Kidney capillary endothelial cell (primary cell): ENCODE measurements around the gene SLC22A8.
"Not testable (repeated sequence)": the region's sequence is repeated elsewhere in the genome, so short reads cannot be mapped to it uniquely, and the experiment has no call there.

Experiments
- DNase-seq: peaks from one replicate; pipeline ENCODE4 v3.0.0-alpha.2; 2018; ENCODE audit warnings: low spot score

The SLC22A8 gene

GRCh38 chr11:63015521-63016215, at the start of gene SLC22A8:
Gene SLC22A8 (minus strand): TSS chr11:63015841. CDS start chr11:63014958, 883 bp downstream.
- no peak for DNase-seq

DNA sequence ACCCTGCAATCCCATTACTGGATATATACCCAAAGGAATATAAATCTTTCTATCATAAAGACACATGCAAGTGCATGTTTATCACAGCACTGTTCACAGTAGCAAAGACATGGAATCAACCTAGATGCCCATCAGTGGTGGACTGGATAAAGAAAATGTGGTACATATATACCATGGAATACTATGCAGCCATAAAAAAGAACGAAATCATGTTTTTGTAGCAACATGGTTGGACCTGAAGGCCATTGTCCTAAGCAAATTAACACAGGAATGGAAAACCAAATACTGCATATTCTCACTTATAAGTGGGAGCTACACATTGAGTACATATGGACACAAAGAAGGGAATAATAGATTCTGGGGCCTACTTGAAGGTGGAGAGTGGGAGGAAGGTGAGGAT, 30.6 kb upstream of the SLC22A8 start:
- DNase-seq: not testable (repeated sequence)

DNA sequence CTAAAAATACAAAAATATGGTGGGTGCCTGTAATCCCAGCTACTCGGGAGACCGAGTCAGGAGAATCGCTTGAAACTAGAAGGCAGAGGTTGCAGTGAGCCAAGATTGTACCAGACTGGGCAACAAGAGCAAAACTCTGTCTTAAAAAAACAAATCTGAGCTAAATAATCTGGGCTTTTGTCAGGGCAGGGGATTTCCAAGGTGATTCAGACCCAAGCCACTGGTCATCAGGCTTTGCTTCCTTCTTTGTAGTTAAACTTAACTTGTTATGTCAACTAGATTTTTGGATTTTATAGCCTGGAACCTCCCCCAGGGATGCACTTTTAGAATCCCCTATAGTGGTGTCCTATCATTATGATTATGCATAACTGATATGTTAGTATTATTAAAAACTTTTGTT, 27.0 kb upstream of the SLC22A8 start:
- no peak for DNase-seq

DNA sequence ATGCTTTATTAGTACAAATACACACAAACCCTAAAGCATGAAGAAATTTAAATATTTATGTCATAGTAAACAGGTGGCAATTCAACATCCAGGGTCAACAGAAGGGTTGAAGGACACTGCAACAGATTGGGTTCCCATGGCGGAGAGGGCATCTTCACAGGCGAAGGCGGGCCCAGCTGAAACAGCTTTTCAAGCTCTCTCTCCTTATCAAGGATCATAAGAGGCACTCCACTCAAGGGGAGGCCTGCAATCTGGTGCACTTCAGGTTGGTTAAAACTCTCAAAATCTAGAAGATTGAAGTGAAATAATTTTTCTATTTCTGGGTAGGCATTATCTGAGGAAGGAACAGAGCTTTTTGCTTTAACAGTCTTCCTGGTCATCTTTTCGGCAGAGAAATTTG, 16.8 kb upstream of the SLC22A8 start:
- no peak for DNase-seq

DNA sequence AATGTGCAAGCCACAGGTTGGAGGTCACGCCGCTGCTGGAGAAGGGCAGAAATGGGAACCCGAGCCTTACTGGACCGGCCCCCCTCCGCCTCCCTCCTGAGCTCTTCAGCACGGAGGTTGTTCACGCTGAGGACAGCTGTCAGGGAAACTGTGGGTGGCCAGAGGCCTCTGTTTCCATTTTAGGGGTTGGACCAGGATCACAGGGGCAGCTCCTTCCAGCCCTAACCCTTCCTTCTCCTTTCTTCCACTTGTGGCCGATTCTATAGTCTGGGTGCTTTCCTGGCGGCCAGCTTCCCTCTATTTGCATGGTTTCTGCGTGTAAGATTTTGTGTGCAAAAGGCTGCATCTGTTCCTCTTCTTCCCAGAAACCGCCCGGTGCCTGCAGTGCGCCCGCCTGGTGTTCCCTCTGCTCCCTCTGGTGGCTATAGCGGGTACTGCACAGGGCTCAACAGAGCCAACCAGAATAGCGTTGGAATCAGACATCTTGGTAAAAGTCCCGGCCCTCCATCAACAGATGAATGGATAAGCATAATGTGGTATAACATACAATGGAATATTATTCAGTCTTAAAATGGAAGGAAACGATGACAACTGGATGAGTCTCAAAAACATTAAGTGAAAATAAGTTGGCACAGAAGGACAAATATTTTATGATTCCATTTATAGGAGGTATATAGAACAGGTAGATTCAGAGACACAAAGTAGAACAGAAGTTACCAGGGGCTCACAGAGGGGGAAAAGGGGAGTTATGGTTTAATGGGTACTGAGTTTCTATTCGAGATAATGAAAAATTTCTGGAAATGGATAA, 8.4 kb upstream of the SLC22A8 start:
- peak; percentile 80 for DNase-seq

GRCh38 chr11:63023222-63023814, 7.7 kb upstream of the SLC22A8 start:
- DNase-seq: no peak

- no peak for DNase-seq
Observed at GRCh38 chr11:63022441-63022840, 6.8 kb upstream of the SLC22A8 start.

DNA sequence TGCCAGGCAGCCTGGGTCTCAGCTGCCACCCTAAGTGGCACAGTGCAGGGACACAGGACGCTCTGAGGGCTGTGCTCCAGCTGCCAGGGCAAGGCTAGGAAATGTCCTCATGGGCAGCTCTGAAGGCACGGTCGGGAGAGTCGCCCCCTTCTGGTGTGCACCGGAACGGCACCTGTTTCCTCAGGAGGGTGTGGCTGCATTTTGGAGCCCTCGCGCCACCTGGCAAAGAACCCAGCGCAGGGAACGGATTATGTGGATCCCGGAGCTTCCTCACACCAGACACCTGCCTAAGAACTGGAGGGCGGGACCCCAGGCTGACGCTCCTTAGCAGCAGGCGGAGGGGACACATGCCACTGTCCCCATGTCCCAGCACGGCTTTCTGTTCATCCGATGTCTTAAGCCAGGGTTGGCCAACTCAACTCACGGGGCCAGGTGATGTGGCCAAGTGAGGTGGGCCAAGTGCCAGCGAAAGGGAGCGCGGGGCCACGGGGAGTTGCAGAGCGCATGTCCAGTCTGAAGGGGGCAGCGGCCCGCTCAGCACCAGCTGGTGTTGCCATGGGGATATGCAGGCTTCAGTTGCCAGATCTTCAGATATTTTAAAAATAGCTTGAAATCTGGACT, 5.1 kb upstream of the SLC22A8 start:
- DNase-seq: no peak

DNA sequence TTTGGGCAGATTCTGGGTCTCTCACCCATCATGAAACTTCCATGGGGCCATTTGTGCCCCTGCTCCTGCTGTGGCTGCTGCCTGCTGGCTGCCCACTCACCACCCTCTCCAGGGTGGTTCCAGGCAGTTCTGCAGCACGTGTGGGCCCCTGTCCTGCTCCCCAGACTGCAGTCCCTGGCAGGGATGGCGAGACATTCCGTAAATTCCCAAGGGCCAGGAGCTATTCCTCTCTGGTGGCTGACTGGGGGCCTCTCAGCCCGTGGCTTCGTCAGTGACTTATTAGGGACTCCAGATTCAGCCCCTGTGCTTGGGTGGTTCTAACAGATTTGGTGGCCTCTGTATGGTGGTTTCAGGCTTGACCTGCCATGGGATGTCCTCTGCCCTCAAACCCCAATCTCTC, 3.9 kb upstream of the SLC22A8 start:
- no peak for DNase-seq

DNA sequence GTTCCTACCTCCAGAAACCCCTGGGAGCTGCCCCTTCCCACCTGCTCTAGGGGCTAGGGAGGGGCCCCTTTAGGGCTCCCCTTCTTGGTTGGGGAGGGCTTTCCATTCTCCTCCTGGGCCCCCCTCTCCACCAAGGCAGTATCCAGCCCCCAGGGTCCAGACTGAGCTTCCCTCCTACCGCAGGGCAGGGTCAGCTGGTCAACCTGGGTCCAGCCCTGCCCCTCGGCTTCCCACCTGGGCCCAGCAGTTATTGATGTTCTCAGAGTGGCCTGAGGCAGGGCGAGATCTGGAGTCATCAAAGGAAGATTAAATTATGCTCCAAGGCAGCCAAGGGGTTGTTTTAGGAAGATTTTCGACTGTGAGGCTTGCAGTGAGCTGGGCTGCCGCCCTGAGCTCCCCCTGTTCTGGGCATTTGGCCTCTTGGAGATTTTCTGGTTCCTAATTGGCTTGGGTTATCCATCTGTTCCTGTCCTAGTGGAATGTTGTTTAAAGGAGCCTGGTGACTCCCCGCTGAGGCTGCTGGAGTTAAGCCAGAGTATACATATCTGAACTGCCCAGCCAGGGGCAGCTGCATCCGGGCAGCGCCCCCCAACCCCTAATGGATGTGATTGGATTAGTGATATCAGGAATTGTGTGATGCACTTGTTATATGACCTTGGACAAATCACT, 1.8 kb upstream of the SLC22A8 start:
- no peak for DNase-seq

DNA sequence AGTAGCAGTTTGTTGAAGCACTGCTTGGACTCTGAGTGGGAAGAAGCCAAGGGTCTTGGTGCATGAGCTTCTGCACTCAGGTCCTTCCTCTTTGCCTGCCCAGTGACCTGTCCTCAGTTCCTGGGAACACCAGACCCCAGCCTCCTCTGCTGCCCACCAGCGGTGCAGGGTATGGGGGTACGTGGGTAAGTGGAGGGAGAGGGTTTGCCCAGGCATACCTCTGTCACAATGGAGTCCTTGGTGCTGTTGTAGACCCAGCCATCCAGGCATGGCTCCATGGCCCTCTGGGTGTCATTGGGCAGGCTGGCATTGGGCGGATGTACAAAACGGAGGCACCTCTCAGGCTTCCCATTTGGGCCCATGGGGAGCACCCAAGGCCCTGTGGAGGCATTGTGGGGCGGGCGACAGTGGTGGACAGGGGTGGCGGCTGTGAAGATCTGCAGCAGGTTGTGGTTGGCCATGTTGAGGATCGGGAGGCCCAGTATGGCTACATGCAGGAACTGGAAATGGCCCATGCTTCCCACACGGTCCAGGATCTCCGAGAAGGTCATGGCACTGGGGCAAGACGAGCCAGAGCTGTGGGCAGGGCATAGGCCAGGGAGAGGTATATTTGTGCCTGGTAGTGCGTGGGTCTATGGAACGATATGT, 1.1 kb downstream of the SLC22A8 start:
- no peak for DNase-seq

DNA sequence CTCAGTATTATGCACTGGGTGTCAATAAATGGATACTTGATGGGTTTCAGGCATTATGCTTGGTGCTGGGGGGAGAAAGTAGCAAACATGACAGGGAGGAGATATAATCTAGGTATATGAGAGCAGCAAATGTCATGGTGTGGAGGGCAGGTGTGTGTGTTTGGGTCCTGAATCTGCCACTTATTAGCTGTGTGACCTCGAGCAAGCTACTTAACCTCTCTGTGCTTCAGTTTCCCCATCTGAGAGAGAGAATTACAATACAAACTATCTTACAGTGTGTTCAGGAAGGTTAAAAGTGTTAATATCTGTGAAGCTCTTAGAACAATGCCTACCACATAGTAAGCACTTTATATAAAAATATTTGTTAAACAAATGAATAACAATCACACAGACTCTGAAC, 2.8 kb downstream of the SLC22A8 start:
- no peak for DNase-seq

DNA sequence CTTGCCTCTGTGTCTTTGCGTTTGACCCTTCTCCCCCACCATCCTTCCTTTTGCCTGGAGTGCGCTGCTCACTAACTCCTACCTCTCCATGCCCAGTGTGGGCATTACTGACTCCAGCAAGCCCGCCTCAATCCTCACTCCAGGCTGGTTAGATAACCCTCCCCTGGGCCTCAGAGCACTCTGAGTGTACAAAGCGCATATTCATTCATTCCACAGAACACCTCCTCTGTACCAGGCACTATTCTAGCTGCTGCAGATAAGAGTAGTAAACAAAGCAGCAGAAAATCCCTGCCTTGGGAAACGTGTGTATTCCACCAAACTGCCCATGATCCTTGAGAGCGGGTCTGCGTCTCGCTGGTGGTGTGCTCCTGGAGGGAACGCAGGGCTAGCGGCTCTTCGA, 3.2 kb downstream of the SLC22A8 start:
- no peak for DNase-seq

DNA sequence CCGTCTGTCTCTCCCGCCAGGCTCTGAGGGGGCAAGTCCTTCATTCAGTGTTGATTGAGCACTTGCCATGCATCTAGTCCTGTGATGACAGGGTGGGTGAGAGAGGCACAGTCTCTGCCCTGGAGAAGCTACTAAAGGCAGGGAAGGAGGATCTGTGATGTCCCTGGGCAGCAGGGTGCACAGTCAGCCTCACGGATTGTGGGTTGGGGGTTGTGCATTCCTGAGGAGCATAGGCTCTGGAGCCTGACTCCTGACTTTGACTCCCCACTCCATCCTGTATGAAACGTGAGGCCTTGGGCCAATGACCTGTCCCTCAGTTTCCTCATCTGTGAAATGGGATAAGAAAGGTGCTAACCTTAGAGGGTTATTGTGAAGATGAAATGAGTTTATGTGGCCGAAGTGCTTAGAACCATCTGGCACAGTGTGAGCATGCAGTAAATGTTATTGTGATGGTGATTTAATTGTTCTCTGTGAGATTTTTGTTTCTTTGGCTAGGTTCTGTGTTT, 4.7 kb downstream of the SLC22A8 start:
- no peak for DNase-seq

DNA sequence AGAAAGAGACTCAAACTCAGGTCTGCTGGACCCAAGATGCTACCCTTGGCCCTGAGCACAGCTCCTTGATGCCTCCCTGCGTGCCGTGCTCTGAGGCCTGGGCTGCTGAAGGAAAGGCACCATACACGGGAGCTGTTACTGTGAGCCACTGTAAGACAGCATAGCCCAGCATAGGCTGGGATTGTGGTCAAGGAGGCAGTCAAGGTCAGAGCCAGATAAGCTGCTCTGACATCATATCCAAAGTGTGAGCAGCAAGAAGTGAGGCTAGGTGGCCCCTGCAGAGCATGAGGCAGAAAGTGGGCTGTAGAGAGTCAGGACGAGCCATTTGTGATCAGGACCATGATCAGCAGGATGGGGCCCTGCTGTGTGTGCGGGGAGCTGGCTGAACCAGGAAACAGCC, 7.7 kb downstream of the SLC22A8 start:
- no peak for DNase-seq

DNA sequence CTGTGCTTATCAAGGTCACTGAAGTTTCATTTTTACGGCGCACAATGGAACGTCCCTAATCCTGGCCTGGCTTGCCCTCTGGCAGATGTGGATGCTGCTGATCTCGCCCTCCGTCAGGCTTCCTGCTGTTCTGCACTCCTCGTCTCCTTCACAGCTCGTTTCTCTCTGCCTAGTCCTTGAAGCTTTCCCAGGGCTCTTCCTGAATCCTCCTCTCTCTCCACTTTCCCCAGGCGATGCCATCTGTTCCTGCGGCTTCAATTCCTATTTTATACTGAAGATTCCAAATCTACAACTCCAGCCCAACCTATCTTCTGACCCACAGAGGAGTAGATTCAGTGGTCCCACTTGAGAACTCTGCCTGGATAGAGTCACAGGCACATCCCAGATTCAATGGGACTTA, 14.2 kb downstream of the SLC22A8 start:
- no peak for DNase-seq

DNA sequence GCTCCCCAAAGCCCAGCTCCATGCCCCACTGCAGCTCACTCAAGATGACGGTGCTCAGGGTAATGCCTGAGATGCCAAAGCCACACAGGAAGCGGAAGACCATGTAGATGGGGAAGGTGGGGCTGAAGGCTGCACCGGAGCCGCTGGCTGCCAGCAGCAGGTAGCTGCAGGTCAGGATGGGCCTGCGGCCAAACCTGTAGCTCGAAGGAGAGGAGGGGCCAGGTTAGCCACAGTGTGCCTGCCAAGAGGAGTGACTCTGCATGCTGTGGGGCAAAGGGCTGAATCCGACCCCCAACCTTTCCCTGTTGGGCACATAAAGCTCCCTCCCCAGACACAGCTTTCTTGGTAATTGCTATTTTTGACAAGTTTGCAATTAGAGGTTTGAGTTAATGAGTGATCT, 16.0 kb downstream of the SLC22A8 start:
- no peak for DNase-seq

GRCh38 chr11:62999156-62999555, 16.5 kb downstream of the SLC22A8 start:
- DNase-seq: no peak

- DNase-seq: no peak
Observed at GRCh38 chr11:62996271-62996670, 19.4 kb downstream of the SLC22A8 start.

GRCh38 chr11:62994775-62995174, 20.9 kb downstream of the SLC22A8 start:
- no peak for DNase-seq

GRCh38 chr11:62988276-62988675, 27.4 kb downstream of the SLC22A8 start:
- DNase-seq: no peak
